AG10803 (cell line): ENCODE results near the gene UBALD1.
"Not testable (repeated sequence)": the region's sequence is repeated elsewhere in the genome, so short reads cannot be mapped to it uniquely, and the experiment has no call there.

Experiments used
- DNase-seq: peaks from one replicate; pipeline ENCODE4 v3.0.0; 2010; ENCODE audit warnings: low read depth
- H3K4me3 ChIP-seq: 2 replicates; pipeline ENCODE4 v1.5.1; 2011; ENCODE audit warnings: mild to moderate bottlenecking, low read length, control low read depth
- CTCF ChIP-seq: conservative IDR thresholded peaks from 2 replicates; pipeline ENCODE4 v1.5.1; 2011; ENCODE audit warnings: mild to moderate bottlenecking, low read length, control low read depth, inconsistent platforms

Gene UBALD1

GRCh38 chr16:4583906-4584305 lies 30.8 kb downstream of the UBALD1 start:
- DNase-seq = no peak
- TF ChIP-seq CTCF = no peak
- H3K4me3 ChIP-seq = no peak overlapping the region

- no peak for TF ChIP-seq CTCF
- peak; percentile 16 for DNase-seq
- H3K4me3 ChIP-seq = no peak overlapping the region
Measured at GRCh38 chr16:4580250-4580649, 34.4 kb downstream of the UBALD1 start.

GRCh38 chr16:4578961-4579530 lies 35.6 kb downstream of the UBALD1 start:
- no peak for TF ChIP-seq CTCF
- DNase-seq = no peak
- no peak overlapping the region for H3K4me3 ChIP-seq

- TF ChIP-seq CTCF = no peak
- H3K4me3 ChIP-seq = no peak overlapping the region
- no peak for DNase-seq
Measured at GRCh38 chr16:4576008-4576407, 38.7 kb downstream of the UBALD1 start.

GRCh38 chr16:4574919-4575705 lies 39.6 kb downstream of the UBALD1 start:
- no peak overlapping the region for H3K4me3 ChIP-seq
- TF ChIP-seq CTCF = no peak
- no peak for DNase-seq

- H3K4me3 ChIP-seq, DNase-seq: not testable (repeated sequence)
Measured at GRCh38 chr16:4573926-4574325, 40.8 kb downstream of the UBALD1 start.

- H3K4me3 ChIP-seq = no peak overlapping the region
- no peak for DNase-seq
- TF ChIP-seq CTCF = no peak
Measured at GRCh38 chr16:4572715-4573114, 42.0 kb downstream of the UBALD1 start.
